Measurements from ENCODE around the gene CNNM2. TPM values are rescaled to one million over a fixed set of nuclear protein-coding genes. Genes with fewer than 3 reads are reported as not detected.

CNNM2 gene
- total RNA-seq, 4 donors from 2014 or later, result 15.2 to 19.2 (median 15.9) TPM

GRCh38 chr10:102945449-102945848, 27.4 kb downstream of the CNNM2 start:
- 92 to 94% methylated on average over 3 of the region's 3 CpGs for WGBS, 2 donors
- TF ChIP-seq POLR2A (IDR thresholded peaks at IDR 0.05), result no peak
- no peak for TF ChIP-seq CTCF (IDR thresholded peaks at IDR 0.05)
- H3K4me3 ChIP-seq (replicated peaks in 1 of 3), result no peak overlapping the region
- no peaks in the 10 kb centered on the region for H3K36me3 ChIP-seq
- no peaks in the 10 kb centered on the region for H3K9me3 ChIP-seq
- DNase-seq, result no peak
- intact Hi-C loops (cut with DNase I), result no loop called here
- H3K27me3 ChIP-seq, result no peaks in the 10 kb centered on the region
- no peak overlapping the region for H3K27ac ChIP-seq
- peaks cover 0 to 13% of the 10 kb centered on the region in 2 donors for H3K4me1 ChIP-seq

GRCh38 chr10:102945962-102946361, 27.9 kb downstream of the CNNM2 start:
- Histone ChIP-seq H3K4me3 (replicated peaks in 1 of 3) (no peak overlapping the region), H3K36me3 (no peaks in the 10 kb centered on the region), H3K4me1 (peaks cover 0 to 13% of the 10 kb centered on the region in 2 donors), H3K9me3 (no peaks in the 10 kb centered on the region), H3K27me3 (no peaks in the 10 kb centered on the region), H3K27ac (no peak overlapping the region)
- 90 to 93% methylated on average over 2 of the region's 2 CpGs for WGBS, 2 donors
- DNase-seq, result no peak
- TF ChIP-seq POLR2A (IDR thresholded peaks at IDR 0.05) (no peak), CTCF (IDR thresholded peaks at IDR 0.05) (no peak)
- intact Hi-C loops (cut with DNase I), result no loop called here

GRCh38 chr10:102946992-102947391, 28.9 kb downstream of the CNNM2 start:
- WGBS, 2 donors, result 95% methylated on average over 2 of the region's 2 CpGs
- Histone ChIP-seq H3K36me3 (no peaks in the 10 kb centered on the region), H3K4me3 (replicated peaks in 1 of 3) (no peak overlapping the region), H3K9me3 (no peaks in the 10 kb centered on the region), H3K27ac (no peak overlapping the region), H3K27me3 (no peaks in the 10 kb centered on the region), H3K4me1 (peaks cover 0 to 13% of the 10 kb centered on the region in 2 donors)
- no peak for TF ChIP-seq CTCF (IDR thresholded peaks at IDR 0.05)
- DNase-seq, result no peak
- intact Hi-C loops (cut with DNase I), result no loop called here

GRCh38 chr10:102948176-102948575, 30.1 kb downstream of the CNNM2 start:
- no peak for DNase-seq
- H3K9me3 ChIP-seq, result no peaks in the 10 kb centered on the region
- no peak overlapping the region for H3K4me3 ChIP-seq (replicated peaks in 1 of 3)
- intact Hi-C loops (cut with DNase I), result no loop called here
- no peak overlapping the region for H3K27ac ChIP-seq
- WGBS, 2 donors, result 93% methylated on average over 4 of the region's 4 CpGs
- H3K27me3 ChIP-seq, result no peaks in the 10 kb centered on the region
- no peaks in the 10 kb centered on the region for H3K36me3 ChIP-seq
- peaks cover 0 to 13% of the 10 kb centered on the region in 2 donors for H3K4me1 ChIP-seq
- no peak for TF ChIP-seq CTCF (IDR thresholded peaks at IDR 0.05)

- no peak overlapping the region for H3K27ac ChIP-seq
- TF ChIP-seq CTCF (IDR thresholded peaks at IDR 0.05) (no peak), POLR2A (IDR thresholded peaks at IDR 0.05) (no peak)
- H3K36me3 ChIP-seq, result no peaks in the 10 kb centered on the region
- WGBS, 2 donors, result 91 to 97% methylated on average over 3 of the region's 3 CpGs
- H3K9me3 ChIP-seq, result no peaks in the 10 kb centered on the region
- intact Hi-C loops (cut with DNase I), result no loop called here
- no peaks in the 10 kb centered on the region for H3K27me3 ChIP-seq
- DNase-seq, result no peak
- no peak overlapping the region for H3K4me3 ChIP-seq (replicated peaks in 1 of 3)
- H3K4me1 ChIP-seq, result peaks cover 0 to 13% of the 10 kb centered on the region in 2 donors
Measured at GRCh38 chr10:102948786-102949185, 30.7 kb downstream of the CNNM2 start.
